IMR-90 (cell line): ENCODE data around the gene GGNBP2.

ENCODE experiments used
- BHLHE40 ChIP-seq: fragments of 150-350 bp; IDR thresholded peaks from 2 replicates; pipeline ENCODE4 v1.6.1; 2016; ENCODE audit warnings: mild to moderate bottlenecking, low read depth, low read length
- CEBPB ChIP-seq: IDR thresholded peaks from 2 replicates; pipeline ENCODE4 v1.6.1; 2012; ENCODE audit warnings: low read depth, low read length, improper control_type of control experiment
- CHD1 ChIP-seq: IDR thresholded peaks from 2 replicates; pipeline ENCODE4 v1.6.1; 2012; ENCODE audit warnings: low read depth, low read length, improper control_type of control experiment
- MAFK ChIP-seq: IDR thresholded peaks from 2 replicates; pipeline ENCODE4 v1.6.1; 2012; ENCODE audit warnings: low read depth, low read length, improper control_type of control experiment
- POLR2A ChIP-seq: IDR thresholded peaks from 2 replicates; pipeline ENCODE4 v1.6.1; 2012; ENCODE audit warnings: mild to moderate bottlenecking, low read depth, low read length
- RAD21 ChIP-seq: IDR thresholded peaks from 2 replicates; pipeline ENCODE4 v1.6.1; 2012; ENCODE audit warnings: low read length, improper control_type of control experiment
- RCOR1 ChIP-seq: IDR thresholded peaks from 2 replicates; pipeline ENCODE4 v1.6.1; 2012; ENCODE audit warnings: mild to moderate bottlenecking, low read length, improper control_type of control experiment; ENCODE audit not compliant: insufficient replicate concordance
- RFX5 ChIP-seq: IDR thresholded peaks from 2 replicates; pipeline ENCODE4 v1.8.0; 2012; ENCODE audit warnings: low read depth, mild to moderate bottlenecking, low read length, moderate library complexity
- SMC3 ChIP-seq: fragments of 150-350 bp; IDR thresholded peaks from 2 replicates; pipeline ENCODE4 v1.6.1; 2016; ENCODE audit warnings: low read depth, mild to moderate bottlenecking, antibody characterized with exemption, low read length, moderate library complexity
- TF ChIP-seq, protein P1 (sequence below): conservative IDR thresholded peaks from 2 replicates; pipeline ENCODE4 v1.5.1; 2012; ENCODE audit warnings: mild to moderate bottlenecking, low read depth, low read length, improper control_type of control experiment
- TF ChIP-seq, protein P2 (sequence below): fragments of 150-350 bp; IDR thresholded peaks from 2 replicates; pipeline ENCODE4 v1.6.1; 2017; ENCODE audit warnings: mild to moderate bottlenecking, antibody characterized with exemption, low read length, low read depth

DNA sequence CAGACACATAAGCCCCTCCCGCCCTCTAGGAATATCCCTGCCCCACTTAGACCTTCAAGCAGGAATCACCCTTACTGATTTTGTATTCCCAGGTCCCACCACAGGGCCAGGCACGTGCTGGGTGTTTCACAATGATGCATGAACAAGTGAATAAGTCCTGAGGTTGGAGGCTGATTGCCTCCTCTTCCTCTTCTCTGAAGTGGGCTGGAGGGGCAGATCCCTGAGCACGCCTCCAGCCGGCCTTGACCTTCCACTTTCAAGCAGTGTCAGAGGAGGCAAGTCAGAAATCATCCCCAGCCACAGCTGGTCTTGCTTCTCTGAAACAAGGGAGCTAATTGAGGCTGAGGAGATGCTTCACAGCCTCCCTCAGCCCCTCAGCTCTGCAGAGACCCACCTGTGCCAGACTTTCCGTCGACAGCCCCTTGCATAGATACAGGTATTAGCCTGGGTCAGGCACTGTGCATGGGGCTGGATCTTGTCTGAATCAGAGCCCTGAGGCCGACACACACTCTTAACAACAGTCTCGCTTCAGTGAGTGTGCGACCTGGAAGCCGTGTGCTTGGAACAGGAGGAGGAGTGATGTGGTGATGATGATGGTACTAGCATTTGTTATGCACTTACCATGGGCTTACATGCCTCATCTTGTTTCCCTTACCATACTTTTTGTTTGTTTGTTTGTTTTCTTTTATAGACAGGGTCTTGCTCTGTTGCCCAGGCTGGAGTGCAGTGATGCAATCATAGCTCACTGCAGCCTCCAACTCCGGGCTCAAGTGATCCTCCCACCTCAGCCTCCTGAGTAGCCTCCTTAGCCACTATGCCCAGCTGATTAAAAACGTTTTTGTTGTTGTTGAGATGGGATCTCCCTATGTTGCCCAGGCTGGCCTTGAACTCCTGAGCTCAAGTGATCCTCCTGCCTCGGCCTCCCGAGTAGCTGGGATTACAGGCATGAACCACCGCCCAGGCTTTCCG is 71.6 kb downstream of the GGNBP2 start:
- TF ChIP-seq, protein P1, sequence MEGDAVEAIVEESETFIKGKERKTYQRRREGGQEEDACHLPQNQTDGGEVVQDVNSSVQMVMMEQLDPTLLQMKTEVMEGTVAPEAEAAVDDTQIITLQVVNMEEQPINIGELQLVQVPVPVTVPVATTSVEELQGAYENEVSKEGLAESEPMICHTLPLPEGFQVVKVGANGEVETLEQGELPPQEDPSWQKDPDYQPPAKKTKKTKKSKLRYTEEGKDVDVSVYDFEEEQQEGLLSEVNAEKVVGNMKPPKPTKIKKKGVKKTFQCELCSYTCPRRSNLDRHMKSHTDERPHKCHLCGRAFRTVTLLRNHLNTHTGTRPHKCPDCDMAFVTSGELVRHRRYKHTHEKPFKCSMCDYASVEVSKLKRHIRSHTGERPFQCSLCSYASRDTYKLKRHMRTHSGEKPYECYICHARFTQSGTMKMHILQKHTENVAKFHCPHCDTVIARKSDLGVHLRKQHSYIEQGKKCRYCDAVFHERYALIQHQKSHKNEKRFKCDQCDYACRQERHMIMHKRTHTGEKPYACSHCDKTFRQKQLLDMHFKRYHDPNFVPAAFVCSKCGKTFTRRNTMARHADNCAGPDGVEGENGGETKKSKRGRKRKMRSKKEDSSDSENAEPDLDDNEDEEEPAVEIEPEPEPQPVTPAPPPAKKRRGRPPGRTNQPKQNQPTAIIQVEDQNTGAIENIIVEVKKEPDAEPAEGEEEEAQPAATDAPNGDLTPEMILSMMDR = no peak
- no peak for TF ChIP-seq SMC3
- no peak for TF ChIP-seq POLR2A
- no peak for TF ChIP-seq RFX5
- TF ChIP-seq MAFK = no peak
- TF ChIP-seq RAD21 = no peak
- TF ChIP-seq CHD1 = no peak
- TF ChIP-seq, protein P2, sequence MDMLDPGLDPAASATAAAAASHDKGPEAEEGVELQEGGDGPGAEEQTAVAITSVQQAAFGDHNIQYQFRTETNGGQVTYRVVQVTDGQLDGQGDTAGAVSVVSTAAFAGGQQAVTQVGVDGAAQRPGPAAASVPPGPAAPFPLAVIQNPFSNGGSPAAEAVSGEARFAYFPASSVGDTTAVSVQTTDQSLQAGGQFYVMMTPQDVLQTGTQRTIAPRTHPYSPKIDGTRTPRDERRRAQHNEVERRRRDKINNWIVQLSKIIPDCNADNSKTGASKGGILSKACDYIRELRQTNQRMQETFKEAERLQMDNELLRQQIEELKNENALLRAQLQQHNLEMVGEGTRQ = no peak
- TF ChIP-seq RCOR1 = no peak
- TF ChIP-seq CEBPB = no peak
- TF ChIP-seq BHLHE40 = no peak
